MCF 10A (cell line): ENCODE measurements around the gene TMEM163. TPM values are rescaled to one million over a fixed set of nuclear protein-coding genes. Genes with fewer than 3 reads are reported as not detected.

Experiments
- BruUV-seq: library from RNA; stranded (reverse); fragments of 400-500 nt; replicated peaks from 2 replicates; lab custom pipeline; 2021; lab: Mats Ljungman, UMichigan
- CTCF ChIA-PET: fragments of 300-600 bp; sonication (Branson Sonifier 250); formaldehyde crosslinking; extraction: SDS; loops from one replicate; lab custom pipeline; 2021; ENCODE audit warnings: antibody characterized with exemption, inconsistent platforms; lab: Yijun Ruan, JAX
- POLR2A ChIA-PET: fragments of 300-600, 350-650 bp; sonication (Branson Sonifier 250); formaldehyde crosslinking; extraction: SDS; loops from one replicate; lab custom pipeline; 2020; ENCODE audit warnings: antibody characterized with exemption, inconsistent platforms; lab: Yijun Ruan, JAX
- DNase-seq: peaks from one replicate; pipeline ENCODE4 v3.0.0-alpha.2; 2018; ENCODE audit not compliant: unreplicated experiment
- H3K27ac Mint-ChIP-seq: one replicate; pipeline ENCODE4 v1.8.0; 2022; ENCODE audit warnings: mild to moderate bottlenecking, low read depth, mixed read lengths; ENCODE audit not compliant: unreplicated experiment
- H3K27me3 Mint-ChIP-seq: one replicate; pipeline ENCODE4 v1.8.0; 2022; ENCODE audit warnings: mixed read lengths; ENCODE audit not compliant: insufficient read depth, unreplicated experiment
- H3K36me3 Mint-ChIP-seq: one replicate; pipeline ENCODE4 v1.8.0; 2022; ENCODE audit warnings: mild to moderate bottlenecking, moderate library complexity, mixed read lengths; ENCODE audit not compliant: insufficient read depth, unreplicated experiment
- H3K4me1 Mint-ChIP-seq: one replicate; pipeline ENCODE4 v1.8.0; 2022; ENCODE audit warnings: mixed read lengths; ENCODE audit not compliant: insufficient read depth, unreplicated experiment
- H3K4me3 Mint-ChIP-seq: one replicate; pipeline ENCODE4 v1.8.0; 2022; ENCODE audit warnings: mild to moderate bottlenecking, moderate library complexity, mixed read lengths; ENCODE audit not compliant: unreplicated experiment
- H3K9me3 Mint-ChIP-seq: one replicate; pipeline ENCODE4 v1.8.0; 2022; ENCODE audit warnings: mixed read lengths; ENCODE audit not compliant: unreplicated experiment
- intact Hi-C: fragments of 100-400 bp; cut with micrococcal nuclease; formaldehyde crosslinking; loops from 2 replicates; pipeline ENCODE4 v1.14.1; 2022
- total RNA-seq: library from RNA; stranded (reverse); gene quantifications from 2 replicates; pipeline ENCODE4 v1.2.3, GENCODE V29; 2022
- TF ChIP-seq, protein P1 (sequence below): fragments of 200-600 bp; IDR thresholded peaks from one replicate; pipeline ENCODE4 v1.8.0; 2022; ENCODE audit warnings: antibody characterized with exemption, mild to moderate bottlenecking; ENCODE audit not compliant: unreplicated experiment

TMEM163 gene
- total RNA-seq, 1 experiment from 2014 or later, result not detected

- Mint-ChIP-seq H3K4me3 (no peak overlapping the region), H3K4me1 (no peaks in the 10 kb centered on the region), H3K36me3 (no peaks in the 10 kb centered on the region), H3K27me3 (no peaks in the 10 kb centered on the region), H3K9me3 (no peaks in the 10 kb centered on the region), H3K27ac (no peak overlapping the region)
- DNase-seq, result no peak
- CTCF ChIA-PET, result interaction anchor here (0.6 kb wide), 1 partner anchor 213 kb away, joined by 3 read pairs; no protein-coding TSS in a partner anchor
- TF ChIP-seq, protein P1, sequence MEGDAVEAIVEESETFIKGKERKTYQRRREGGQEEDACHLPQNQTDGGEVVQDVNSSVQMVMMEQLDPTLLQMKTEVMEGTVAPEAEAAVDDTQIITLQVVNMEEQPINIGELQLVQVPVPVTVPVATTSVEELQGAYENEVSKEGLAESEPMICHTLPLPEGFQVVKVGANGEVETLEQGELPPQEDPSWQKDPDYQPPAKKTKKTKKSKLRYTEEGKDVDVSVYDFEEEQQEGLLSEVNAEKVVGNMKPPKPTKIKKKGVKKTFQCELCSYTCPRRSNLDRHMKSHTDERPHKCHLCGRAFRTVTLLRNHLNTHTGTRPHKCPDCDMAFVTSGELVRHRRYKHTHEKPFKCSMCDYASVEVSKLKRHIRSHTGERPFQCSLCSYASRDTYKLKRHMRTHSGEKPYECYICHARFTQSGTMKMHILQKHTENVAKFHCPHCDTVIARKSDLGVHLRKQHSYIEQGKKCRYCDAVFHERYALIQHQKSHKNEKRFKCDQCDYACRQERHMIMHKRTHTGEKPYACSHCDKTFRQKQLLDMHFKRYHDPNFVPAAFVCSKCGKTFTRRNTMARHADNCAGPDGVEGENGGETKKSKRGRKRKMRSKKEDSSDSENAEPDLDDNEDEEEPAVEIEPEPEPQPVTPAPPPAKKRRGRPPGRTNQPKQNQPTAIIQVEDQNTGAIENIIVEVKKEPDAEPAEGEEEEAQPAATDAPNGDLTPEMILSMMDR, result no peak
- POLR2A ChIA-PET, result interaction anchor here (1.2 kb wide), 1 partner anchor 29 kb away, joined by 3 read pairs; no protein-coding TSS in a partner anchor
- no TSS peak for BruUV-seq
- intact Hi-C loops, result no loop called here
These were observed 39.1 kb downstream of the TMEM163 start for GRCh38 chr2:134679745-134680144.

GRCh38 chr2:134679294-134679693 lies 39.5 kb downstream of the TMEM163 start:
- DNase-seq, result no peak
- Mint-ChIP-seq H3K27me3 (no peaks in the 10 kb centered on the region), H3K4me3 (no peak overlapping the region), H3K4me1 (no peaks in the 10 kb centered on the region), H3K9me3 (no peaks in the 10 kb centered on the region), H3K27ac (no peak overlapping the region), H3K36me3 (no peaks in the 10 kb centered on the region)
- ChIA-PET CTCF (interaction anchor here (0.6 to 0.7 kb wide), 2 partner anchors 208 to 212 kb away, joined by 3 read pairs; no protein-coding TSS in a partner anchor), POLR2A (interaction anchor here (1.2 kb wide), 1 partner anchor 30 kb away, joined by 3 read pairs; no protein-coding TSS in a partner anchor)
- TF ChIP-seq, protein P1, result no peak
- BruUV-seq, result no TSS peak
- intact Hi-C loops, result no loop called here

DNA sequence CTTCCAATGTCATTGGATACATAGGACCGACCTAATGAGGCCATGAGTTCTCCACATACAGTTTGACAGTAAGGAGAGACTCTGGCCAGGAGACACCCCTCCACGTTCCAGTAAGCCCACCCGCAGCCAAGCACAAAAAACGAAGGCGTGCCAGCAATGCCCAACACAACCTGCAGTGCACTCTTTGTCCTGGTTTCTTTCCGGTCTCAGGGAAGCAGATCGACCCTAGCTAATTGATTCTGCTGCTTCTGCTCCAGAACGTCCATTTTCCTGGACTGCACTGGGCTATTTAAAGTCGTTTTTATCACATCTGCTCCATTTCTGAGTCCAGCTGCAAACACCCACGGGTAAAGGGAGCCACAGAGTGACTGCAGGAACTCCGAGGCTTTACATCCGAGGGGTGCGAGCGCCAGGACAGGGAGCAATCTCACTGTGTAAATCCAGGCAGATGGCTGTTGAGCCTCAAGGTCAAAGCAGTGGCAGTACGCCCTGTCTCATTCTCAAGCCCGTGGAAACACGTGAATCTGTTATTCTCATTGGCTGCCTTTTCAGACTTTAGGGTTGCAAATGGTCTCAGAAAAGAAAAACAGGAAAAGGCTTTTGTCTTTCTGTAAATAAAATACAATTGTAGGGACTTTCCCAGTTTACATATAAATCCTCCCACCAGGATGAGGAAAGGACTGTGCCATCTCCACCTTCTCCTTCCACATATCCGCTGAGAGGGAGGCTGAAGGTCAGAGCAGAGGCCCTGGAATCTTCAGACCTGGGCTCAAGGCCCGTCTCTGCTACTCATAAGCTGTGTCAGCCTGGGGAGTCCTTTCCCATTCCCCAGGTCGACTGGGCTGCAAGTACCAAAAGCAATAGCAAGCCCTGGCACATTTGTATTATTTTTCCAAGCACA lies 40.7 kb downstream of the TMEM163 start:
- no peak overlapping the region for H3K4me3 Mint-ChIP-seq
- CTCF ChIA-PET, result interaction anchor here (0.7 kb wide), 2 partner anchors 177 to 209 kb away, joined by 3 read pairs; no protein-coding TSS in a partner anchor

DNA sequence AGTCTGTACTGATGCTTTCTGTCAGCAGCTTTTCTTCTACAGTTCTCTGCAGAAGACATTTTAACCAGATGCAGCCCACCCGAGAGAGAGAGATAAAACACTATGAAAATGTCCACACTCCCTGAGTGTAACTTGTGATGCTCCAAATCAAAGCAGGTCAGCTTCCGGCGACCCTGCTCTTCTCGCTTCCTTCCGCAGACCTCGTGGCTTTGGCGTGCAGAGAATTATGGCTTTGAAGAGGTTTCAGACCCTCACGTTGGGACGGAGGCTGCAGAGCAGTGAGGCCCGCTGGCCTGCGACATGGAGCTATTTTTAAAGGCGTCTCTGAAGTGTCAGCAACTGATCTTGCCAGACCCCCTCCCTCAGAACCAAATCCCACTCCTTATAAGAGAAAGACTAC lies 41.8 kb downstream of the TMEM163 start:
- intact Hi-C loops, result no loop called here
- TF ChIP-seq, protein P1, result no peak
- Mint-ChIP-seq H3K4me1 (no peaks in the 10 kb centered on the region), H3K36me3 (no peaks in the 10 kb centered on the region), H3K27me3 (no peaks in the 10 kb centered on the region), H3K4me3 (no peak overlapping the region), H3K9me3 (no peaks in the 10 kb centered on the region), H3K27ac (no peak overlapping the region)
- ChIA-PET POLR2A (no interaction called here), CTCF (no interaction called here)
- DNase-seq, result no peak
- BruUV-seq, result no TSS peak

More for the DNA sequence above, 40.7 kb downstream of the TMEM163 start:
- no peak for DNase-seq
- Mint-ChIP-seq H3K36me3 (no peaks in the 10 kb centered on the region), H3K27ac (no peak overlapping the region), H3K27me3 (no peaks in the 10 kb centered on the region), H3K9me3 (no peaks in the 10 kb centered on the region), H3K4me1 (no peaks in the 10 kb centered on the region)
- BruUV-seq, result no TSS peak
- TF ChIP-seq, protein P1, result no peak
- intact Hi-C loops, result no loop called here
- POLR2A ChIA-PET, result interaction anchor here (0.7 to 1.2 kb wide), 2 partner anchors 31 to 492 kb away, joined by 3 read pairs; no protein-coding TSS in a partner anchor
